ENCODE results near the gene C15orf39. TPM values are rescaled to one million over a fixed set of nuclear protein-coding genes. Genes with fewer than 3 reads are reported as not detected.

Gene C15orf39
- total and polyA plus RNA-seq, 2 of the 13 experiments (the other 11 are each of a cell fraction or from before 2014, with no cell fraction given), result 6.2 to 13.5 TPM

- peak; percentile 34; the same call in 1 of the 2 replicates for TF ChIP-seq NFIC (IDR thresholded peaks at IDR 0.05; ENCODE audit: low read length)
- peak; percentile 97 for TF ChIP-seq AGO2 (optimal IDR thresholded peaks at IDR 0.05; ENCODE audit: low read depth, low read length)
- peak; percentile 45; the same call in 1 of the 2 replicates for TF ChIP-seq KDM2A (CRISPR knock-in tag; IDR thresholded peaks at IDR 0.05; ENCODE audit: borderline replicate concordance, low read depth)
These were observed 12.8 kb downstream of the C15orf39 start (continued) for GRCh38 chr15:75214293-75215096.

GRCh38 chr15:75215107-75216004 is 13.7 kb downstream of the C15orf39 start:
- Histone ChIP-seq H4K20me1 (ENCODE audit: insufficient read depth, low read length) (peaks cover 36% of the 10 kb centered on the region), H3K4me1 (ENCODE audit: insufficient read depth, low read length) (peaks cover 23% of the 10 kb centered on the region), H3K9ac (ENCODE audit: insufficient read depth, low read depth, low read length) (no peak overlapping the region), H3K27me3 (ENCODE audit: control insufficient read depth in 1 of 2, insufficient read depth in 2 of 2, low read length in 2 of 2) (no peaks in the 10 kb centered on the region; a peak in 1 of 5 replicates), H3K4me2 (ENCODE audit: low read depth, low read length) (no peak overlapping the region), H3K4me3 (replicated peaks in 1 of 3; ENCODE audit: insufficient read depth in 1 of 3, low read depth in 2 of 3, low read length in 3 of 3) (no peak overlapping the region), H2AFZ (ENCODE audit: low read length) (no peak overlapping the region), H3K9me3 (ENCODE audit: low read length) (no peaks in the 10 kb centered on the region), H3K36me3 (replicated peaks in 1 of 2; ENCODE audit: control insufficient read depth in 1 of 2, insufficient read depth in 2 of 2, low read length in 2 of 2) (peaks cover 21 to 28% of the 10 kb centered on the region in 2 experiments; a peak in 4 of 5 replicates), H3K79me2 (ENCODE audit: insufficient read depth, low read length) (peaks cover 5% of the 10 kb centered on the region), H3K27ac (ENCODE audit: extremely low read length, insufficient read depth, low read length) (no peak overlapping the region)
- WGBS (ENCODE audit: low lambda C conversion rate), result 90% methylated on average over 5 of the region's 5 CpGs
- ATAC-seq (peak; percentile 17), FAIRE-seq (no peak), DNase-seq (ENCODE audit: low spot score) (no peak)
- POLR2A ChIA-PET, result interaction anchor here (1.0 to 2.3 kb wide), 3 partner anchors 11 to 192 kb away, joined by 3 to 9 read pairs (median 6); no protein-coding TSS in a partner anchor
- intact Hi-C loops (cut with micrococcal nuclease; ENCODE audit: unreplicated experiment) (no loop called here), in situ Hi-C loops (cut with HindIII; ENCODE audit: extremely low pct_ligation_motif_present, low pct_unique_long_range_greater_than_20kb) (no loop called here)
- no TSS peak for BruUV-seq (replicated peaks)
- CTCF ChIA-PET (ENCODE audit: low intra/inter-chr PET ratio, low total read pairs), result no interaction called here
- TF ChIP-seq CENPT (CRISPR knock-in tag; IDR thresholded peaks at IDR 0.05; ENCODE audit: low read depth) (no peak), GMEB1 (CRISPR knock-in tag; IDR thresholded peaks at IDR 0.05; ENCODE audit: borderline replicate concordance) (no peak), IRF9 (CRISPR knock-in tag; IDR thresholded peaks at IDR 0.05; ENCODE audit: borderline replicate concordance) (no peak), POLR2AphosphoS5 (IDR thresholded peaks at IDR 0.05; ENCODE audit: low read depth, low read length) (peak; percentile 47; the same call in 1 of the 2 replicates), POLR2A (IDR thresholded peaks at IDR 0.05; ENCODE audit: insufficient read depth in 1 of 2, low read depth in 2 of 2, low read length in 2 of 2) (peak in 1 of 2 experiments; percentile 42; a peak in 2 of 4 replicates), GPN1 (CRISPR knock-in tag; IDR thresholded peaks at IDR 0.05; ENCODE audit: borderline replicate concordance) (no peak), MIXL1 (CRISPR knock-in tag; IDR thresholded peaks at IDR 0.05) (no peak), KAT8 (CRISPR knock-in tag; IDR thresholded peaks at IDR 0.05) (no peak), AGO2 (optimal IDR thresholded peaks at IDR 0.05; ENCODE audit: low read depth, low read length) (peak; percentile 86), ZNF503 (CRISPR knock-in tag; IDR thresholded peaks at IDR 0.05) (no peak)

All from HepG2 (cell line).